GM12892 (cell line): ENCODE data around the gene PLSCR4.

ENCODE experiments used
- POLR2A ChIP-seq: IDR thresholded peaks from 2 replicates; pipeline ENCODE4 v1.6.1; 2011; ENCODE audit warnings: low read depth, low read length, control low read depth
- POLR2AphosphoS5 ChIP-seq: IDR thresholded peaks from 2 replicates; pipeline ENCODE4 v1.6.1; 2011; ENCODE audit warnings: low read depth, low read length, control low read depth
- TAF1 ChIP-seq: IDR thresholded peaks from 2 replicates; pipeline ENCODE4 v1.6.1; 2011; ENCODE audit warnings: low read depth, mild to moderate bottlenecking, control low read depth, low read length, borderline replicate concordance

- TF ChIP-seq POLR2A (no peak), TAF1 (no peak), POLR2AphosphoS5 (no peak)
These were observed 3.0 kb downstream of the PLSCR4 start for GRCh38 chr3:146247911-146248310.
